OCI-LY7 (cell line): ENCODE measurements around the gene RBM20.

Experiments used
- CTCF ChIP-seq: fragments of 200-600 bp; sonication (generic); conservative IDR thresholded peaks from 2 replicates; pipeline ENCODE4 v1.5.1; 2014; ENCODE audit warnings: mild to moderate bottlenecking, antibody characterized with exemption, low read length, moderate library complexity, mixed read lengths
- EZH2phosphoT487 ChIP-seq: fragments of 200-600 bp; sonication (generic); IDR thresholded peaks from 2 replicates; pipeline ENCODE4 v1.6.1; 2018; ENCODE audit warnings: low read depth, borderline replicate concordance, mild to moderate bottlenecking, mixed run types, antibody characterized with exemption, low read length, moderate library complexity, mixed read lengths

GRCh38 chr10:110612629-110613028, 31.5 kb upstream of the RBM20 start:
- TF ChIP-seq CTCF (no peak), EZH2phosphoT487 (no peak)
